ENCODE results near the gene CSK.

DNA sequence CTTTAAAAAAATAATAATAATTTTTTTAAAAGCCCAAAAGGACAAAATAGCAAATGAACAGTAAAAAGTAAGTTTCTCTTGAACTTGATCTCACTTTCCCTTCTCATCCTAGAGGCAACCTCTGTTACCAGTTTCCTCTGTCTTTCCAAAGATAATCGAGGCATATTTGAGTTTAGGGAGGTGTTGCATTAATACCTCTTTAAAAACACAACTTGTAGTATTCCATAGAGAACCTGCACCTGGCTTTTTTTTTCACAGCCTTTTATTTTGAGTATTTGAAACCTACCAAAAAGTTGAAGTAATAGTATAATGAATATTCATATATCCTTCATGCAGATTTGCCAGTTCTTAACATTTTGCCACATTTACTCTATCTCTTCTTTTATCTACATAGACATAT is 9.1 kb downstream of the CSK start:
- TF ChIP-seq, protein P1, sequence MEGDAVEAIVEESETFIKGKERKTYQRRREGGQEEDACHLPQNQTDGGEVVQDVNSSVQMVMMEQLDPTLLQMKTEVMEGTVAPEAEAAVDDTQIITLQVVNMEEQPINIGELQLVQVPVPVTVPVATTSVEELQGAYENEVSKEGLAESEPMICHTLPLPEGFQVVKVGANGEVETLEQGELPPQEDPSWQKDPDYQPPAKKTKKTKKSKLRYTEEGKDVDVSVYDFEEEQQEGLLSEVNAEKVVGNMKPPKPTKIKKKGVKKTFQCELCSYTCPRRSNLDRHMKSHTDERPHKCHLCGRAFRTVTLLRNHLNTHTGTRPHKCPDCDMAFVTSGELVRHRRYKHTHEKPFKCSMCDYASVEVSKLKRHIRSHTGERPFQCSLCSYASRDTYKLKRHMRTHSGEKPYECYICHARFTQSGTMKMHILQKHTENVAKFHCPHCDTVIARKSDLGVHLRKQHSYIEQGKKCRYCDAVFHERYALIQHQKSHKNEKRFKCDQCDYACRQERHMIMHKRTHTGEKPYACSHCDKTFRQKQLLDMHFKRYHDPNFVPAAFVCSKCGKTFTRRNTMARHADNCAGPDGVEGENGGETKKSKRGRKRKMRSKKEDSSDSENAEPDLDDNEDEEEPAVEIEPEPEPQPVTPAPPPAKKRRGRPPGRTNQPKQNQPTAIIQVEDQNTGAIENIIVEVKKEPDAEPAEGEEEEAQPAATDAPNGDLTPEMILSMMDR (conservative IDR thresholded peaks at IDR 0.05) = no peak
- no peak for TF ChIP-seq ZFX (IDR thresholded peaks at IDR 0.05)
